ENCODE data around the gene PIK3C2A.
"Not testable (repeated sequence)": the region's sequence is repeated elsewhere in the genome, so short reads cannot be mapped to it uniquely, and the experiment has no call there.

PIK3C2A gene

GRCh38 chr11:17230867-17231851 is 23.4 kb upstream of the PIK3C2A start:
- H3K27me3 ChIP-seq (ENCODE audit: low read length) = no peaks in the 10 kb centered on the region
- no peaks in the 10 kb centered on the region for H3K36me3 ChIP-seq (ENCODE audit: low read length)
- no peak overlapping the region for H2AFZ ChIP-seq (ENCODE audit: low read depth, low read length, severe bottlenecking)
- H3K27ac ChIP-seq (ENCODE audit: low read depth, low read length) = no peak overlapping the region
- no peak overlapping the region for H3K9ac ChIP-seq (ENCODE audit: low read length)
- H3F3A ChIP-seq (ENCODE audit: insufficient read depth) = no peaks in the 10 kb centered on the region
- H3K9me3 ChIP-seq (ENCODE audit: insufficient read depth, low read length) = no peaks in the 10 kb centered on the region
- TF ChIP-seq CTCF (IDR thresholded peaks at IDR 0.05; ENCODE audit: insufficient read depth, low read length, poor library complexity, severe bottlenecking) (no peak), EZH2phosphoT487 (conservative IDR thresholded peaks at IDR 0.05; ENCODE audit: low read length) (no peak)
- no peaks in the 10 kb centered on the region for H3K79me2 ChIP-seq (ENCODE audit: insufficient read depth, low read length)
- H3K4me2 ChIP-seq (ENCODE audit: low read depth, low read length, poor library complexity, severe bottlenecking) = peak overlapping the region; percentile 38
- H3K9me2 ChIP-seq (replicated peaks; ENCODE audit: insufficient read depth, low read length) = no peaks in the 10 kb centered on the region
- no peak overlapping the region for H3K4me3 ChIP-seq (ENCODE audit: insufficient read depth, low read length, poor library complexity, severe bottlenecking)
- no peaks in the 10 kb centered on the region for H4K20me1 ChIP-seq (ENCODE audit: low read depth, low read length)

GRCh38 chr11:17229481-17230152 is 21.8 kb upstream of the PIK3C2A start:
- Histone ChIP-seq H3K9me2 (replicated peaks; ENCODE audit: insufficient read depth, low read length) (no peaks in the 10 kb centered on the region), H2AFZ (ENCODE audit: low read depth, low read length, severe bottlenecking) (no peak overlapping the region), H3K79me2 (ENCODE audit: insufficient read depth, low read length) (no peaks in the 10 kb centered on the region), H3K4me2 (ENCODE audit: low read depth, low read length, poor library complexity, severe bottlenecking) (no peak overlapping the region), H3K36me3 (ENCODE audit: low read length) (no peaks in the 10 kb centered on the region), H3K9ac (ENCODE audit: low read length) (no peak overlapping the region), H3K4me3 (ENCODE audit: insufficient read depth, low read length, poor library complexity, severe bottlenecking) (no peak overlapping the region), H3F3A (ENCODE audit: insufficient read depth) (no peaks in the 10 kb centered on the region), H3K27me3 (ENCODE audit: low read length) (no peaks in the 10 kb centered on the region), H3K27ac (ENCODE audit: low read depth, low read length) (no peak overlapping the region), H4K20me1 (ENCODE audit: low read depth, low read length) (no peaks in the 10 kb centered on the region), H3K9me3 (ENCODE audit: insufficient read depth, low read length) (no peaks in the 10 kb centered on the region)
- TF ChIP-seq EZH2phosphoT487 (conservative IDR thresholded peaks at IDR 0.05; ENCODE audit: low read length) (no peak), CTCF (IDR thresholded peaks at IDR 0.05; ENCODE audit: insufficient read depth, low read length, poor library complexity, severe bottlenecking) (no peak)

GRCh38 chr11:17228186-17228925 is 20.6 kb upstream of the PIK3C2A start:
- H3K4me3 ChIP-seq (ENCODE audit: insufficient read depth, low read length, poor library complexity, severe bottlenecking); H3K9ac ChIP-seq (ENCODE audit: low read length); H3K79me2 ChIP-seq (ENCODE audit: insufficient read depth, low read length); H2AFZ ChIP-seq (ENCODE audit: low read depth, low read length, severe bottlenecking); H3K27ac ChIP-seq (ENCODE audit: low read depth, low read length); H3F3A ChIP-seq (ENCODE audit: insufficient read depth); H3K9me2 ChIP-seq (replicated peaks; ENCODE audit: insufficient read depth, low read length); H3K36me3 ChIP-seq (ENCODE audit: low read length); H3K27me3 ChIP-seq (ENCODE audit: low read length); H3K4me2 ChIP-seq (ENCODE audit: low read depth, low read length, poor library complexity, severe bottlenecking); H4K20me1 ChIP-seq (ENCODE audit: low read depth, low read length); H3K9me3 ChIP-seq (ENCODE audit: insufficient read depth, low read length): not testable (repeated sequence)
